DLD1 (cell line): ENCODE measurements around the gene EPN3.

Experiments
- in situ Hi-C: cut with HindIII; loops from 2 replicates; pipeline ENCODE4 v1.10.0; 2017; ENCODE audit warnings: low sequenced_read_pairs

The EPN3 gene

GRCh38 chr17:50565402-50566350 lies 33.1 kb downstream of the EPN3 start:
- in situ Hi-C loops = no loop called here

GRCh38 chr17:50566886-50567285 lies 34.4 kb downstream of the EPN3 start:
- in situ Hi-C loops = no loop called here

GRCh38 chr17:50568659-50569058 lies 36.1 kb downstream of the EPN3 start:
- in situ Hi-C loops = no loop called here

- in situ Hi-C loops = no loop called here
Observed at GRCh38 chr17:50569592-50569991, 37.1 kb downstream of the EPN3 start.

GRCh38 chr17:50570032-50570431 lies 37.5 kb downstream of the EPN3 start:
- in situ Hi-C loops = no loop called here

GRCh38 chr17:50570528-50570927 lies 38.0 kb downstream of the EPN3 start:
- in situ Hi-C loops = no loop called here

GRCh38 chr17:50571681-50572080 lies 39.1 kb downstream of the EPN3 start:
- in situ Hi-C loops = no loop called here

- in situ Hi-C loops = no loop called here
Observed at GRCh38 chr17:50572541-50572940, 40.0 kb downstream of the EPN3 start.

GRCh38 chr17:50573866-50574611 lies 41.5 kb downstream of the EPN3 start:
- in situ Hi-C loops = no loop called here

- in situ Hi-C loops = no loop called here
Observed at GRCh38 chr17:50575581-50576210, 43.2 kb downstream of the EPN3 start.

- in situ Hi-C loops = no loop called here
Observed at GRCh38 chr17:50576864-50577263, 44.3 kb downstream of the EPN3 start.

- in situ Hi-C loops = no loop called here
Observed at GRCh38 chr17:50577451-50577954, 45.0 kb downstream of the EPN3 start.

GRCh38 chr17:50578173-50578572 lies 45.6 kb downstream of the EPN3 start:
- in situ Hi-C loops = no loop called here

- in situ Hi-C loops = no loop called here
Observed at GRCh38 chr17:50579399-50579798, 46.9 kb downstream of the EPN3 start.

GRCh38 chr17:50580646-50581045 lies 48.1 kb downstream of the EPN3 start:
- in situ Hi-C loops = no loop called here

- in situ Hi-C loops = no loop called here
Observed at GRCh38 chr17:50581316-50581715, 48.8 kb downstream of the EPN3 start.

- in situ Hi-C loops = no loop called here
Observed at GRCh38 chr17:50582741-50583140, 50.2 kb downstream of the EPN3 start.

GRCh38 chr17:50583641-50584040 lies 51.1 kb downstream of the EPN3 start:
- in situ Hi-C loops = no loop called here

GRCh38 chr17:50584116-50584515 lies 51.6 kb downstream of the EPN3 start:
- in situ Hi-C loops = no loop called here

- in situ Hi-C loops = no loop called here
Observed at GRCh38 chr17:50584749-50585148, 52.2 kb downstream of the EPN3 start.

GRCh38 chr17:50585346-50585745 lies 52.8 kb downstream of the EPN3 start:
- in situ Hi-C loops = no loop called here
